HG03135 (cell line): ENCODE measurements around the gene PPP1R14B.

Source experiments
- ATAC-seq: cut with Tn5 transposase; IDR thresholded peaks from one replicate; pipeline ENCODE4 v1.9.1; 2021; ENCODE audit warnings: mild to moderate bottlenecking, moderate library complexity; ENCODE audit not compliant: unreplicated experiment

PPP1R14B gene

DNA sequence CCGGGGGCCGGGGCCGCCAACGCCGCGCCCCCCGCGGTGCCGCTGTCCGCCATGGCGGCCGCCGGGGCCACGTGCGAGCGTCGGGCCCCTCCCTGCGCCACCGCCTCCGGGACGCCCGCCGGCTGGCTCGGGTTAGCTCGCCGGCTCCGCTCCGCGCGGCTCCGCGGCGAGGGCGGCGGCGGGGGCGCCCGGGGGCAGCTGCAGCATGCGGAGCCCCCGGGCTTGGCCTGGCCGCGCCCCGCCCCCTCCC is 197 bp downstream of the PPP1R14B start:
- ATAC-seq = peak; percentile 11

GRCh38 chr11:64245797-64246620 is 734 bp downstream of the PPP1R14B start:
- ATAC-seq = no peak

- no peak for ATAC-seq
These were observed 1.3 kb downstream of the PPP1R14B start for GRCh38 chr11:64245401-64245796.

- no peak for ATAC-seq
These were observed 1.8 kb downstream of the PPP1R14B start for GRCh38 chr11:64244966-64245365.

GRCh38 chr11:64244107-64244506 is 2.6 kb downstream of the PPP1R14B start:
- ATAC-seq = no peak

DNA sequence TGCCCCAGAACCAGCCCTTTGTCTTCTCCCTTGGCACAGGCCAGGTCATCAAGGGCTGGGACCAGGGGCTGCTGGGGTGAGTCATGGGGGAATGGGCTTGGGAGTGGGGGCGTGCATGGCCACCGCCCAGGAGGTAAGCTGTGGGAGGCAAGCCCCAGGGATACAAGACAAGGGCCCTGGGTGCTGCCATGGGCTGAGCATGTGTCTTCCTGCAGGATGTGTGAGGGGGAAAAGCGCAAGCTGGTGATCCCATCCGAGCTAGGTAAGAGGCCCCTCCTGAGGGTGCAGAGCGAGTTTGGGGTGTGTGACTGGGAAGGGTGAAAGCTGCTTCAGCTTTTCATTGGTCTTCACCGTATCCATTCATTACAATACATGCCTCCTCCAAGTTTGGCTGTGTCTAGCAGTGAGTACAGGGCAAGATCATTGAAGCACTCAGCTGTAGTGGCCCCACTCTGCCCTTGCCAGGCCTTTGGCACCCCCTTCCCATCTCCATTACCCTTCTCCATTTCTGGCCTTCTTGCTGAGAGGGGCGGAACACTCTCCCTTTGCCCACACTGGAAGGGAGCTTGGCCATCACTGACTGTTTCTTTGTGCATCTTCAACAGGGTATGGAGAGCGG is 3.4 kb downstream of the PPP1R14B start:
- no peak for ATAC-seq

GRCh38 chr11:64241491-64242374 is 5.0 kb downstream of the PPP1R14B start:
- peak; percentile 10 for ATAC-seq

- ATAC-seq = peak; percentile 66
These were observed 5.6 kb downstream of the PPP1R14B start for GRCh38 chr11:64241241-64241490.

- ATAC-seq = peak; percentile 45
These were observed 6.1 kb downstream of the PPP1R14B start, which contains the start of gene FKBP2 for GRCh38 chr11:64240435-64241240. Gene FKBP2 (plus strand): TSS chr11:64241095. CDS start chr11:64242388, 1,293 bp downstream.

DNA sequence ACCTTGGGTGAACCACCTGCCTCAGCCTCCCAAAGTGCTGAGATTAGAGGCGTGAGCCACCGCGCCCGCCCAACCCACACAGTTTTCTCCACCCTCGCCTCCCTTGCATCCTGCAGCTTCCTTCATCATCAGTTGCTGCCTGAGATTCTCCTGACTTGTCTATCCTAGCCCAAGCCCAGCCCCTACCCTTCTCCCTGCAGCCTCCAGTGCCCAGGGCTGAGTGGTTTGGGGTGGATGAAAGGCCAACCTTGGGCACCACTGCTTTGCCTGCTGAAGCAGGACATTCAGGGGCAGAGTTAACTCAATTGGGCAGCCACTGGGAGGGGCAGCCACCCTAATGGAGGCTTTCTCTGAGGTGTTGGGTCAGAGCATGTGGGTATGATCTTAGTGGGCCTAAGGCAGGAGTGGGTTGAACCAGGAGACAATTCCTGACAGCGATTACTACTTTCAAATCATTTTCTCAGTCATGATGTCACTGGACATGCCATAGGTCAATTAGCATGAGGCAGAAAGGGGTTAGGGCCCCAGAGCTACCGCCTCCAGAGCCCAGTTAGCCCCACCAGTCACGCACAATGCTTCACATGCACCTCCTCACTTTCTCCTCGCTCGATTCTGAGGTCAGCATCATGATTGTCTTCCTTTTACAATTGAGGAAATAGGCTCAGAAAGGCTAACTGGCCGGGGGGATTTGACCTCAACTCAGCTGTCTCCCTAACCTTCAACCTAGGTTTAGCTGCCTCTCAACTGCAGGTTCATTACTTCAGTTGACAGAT is 6.9 kb downstream of the PPP1R14B start:
- ATAC-seq = peak; percentile 11

DNA sequence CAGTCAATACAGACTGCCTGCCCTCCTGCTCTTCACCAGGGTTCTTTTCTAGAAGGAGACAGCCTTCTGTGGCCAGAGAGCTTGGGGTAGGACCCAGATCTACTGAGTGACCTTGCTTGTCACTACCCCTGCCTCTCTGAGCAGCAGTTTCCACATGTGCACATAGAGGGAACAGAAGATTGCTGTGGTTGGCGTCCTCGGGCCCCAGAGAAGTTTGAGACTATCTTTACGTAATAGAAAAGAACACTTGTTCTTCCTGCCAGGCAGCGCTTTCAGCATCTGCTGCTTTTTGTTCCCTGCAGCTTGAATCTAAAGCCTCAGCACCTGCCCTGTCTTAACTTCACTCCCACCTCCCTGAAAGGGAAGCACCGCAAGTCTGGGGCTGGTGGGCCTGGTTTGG is 7.7 kb downstream of the PPP1R14B start:
- ATAC-seq = no peak

DNA sequence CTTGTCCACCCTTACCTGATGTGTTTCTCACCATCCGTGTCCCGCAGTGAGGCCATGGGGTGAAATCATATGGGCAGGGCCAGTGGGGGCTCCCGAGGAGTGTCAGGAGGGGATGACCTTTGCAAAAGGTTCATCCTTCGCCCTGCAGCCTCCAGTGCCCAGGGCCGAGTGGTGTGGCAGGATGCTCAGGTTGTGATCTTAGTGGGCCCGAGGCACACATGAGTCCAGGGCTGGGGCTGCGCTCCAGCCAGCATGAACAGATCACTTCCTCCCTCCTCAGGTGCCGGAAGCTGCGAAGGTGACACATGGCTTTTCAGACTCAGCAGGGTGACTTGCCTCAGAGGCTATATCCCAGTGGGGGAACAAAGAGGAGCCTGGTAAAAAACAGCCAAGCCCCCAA is 8.7 kb downstream of the PPP1R14B start:
- no peak for ATAC-seq

GRCh38 chr11:64237484-64237951 is 9.2 kb downstream of the PPP1R14B start:
- no peak for ATAC-seq

DNA sequence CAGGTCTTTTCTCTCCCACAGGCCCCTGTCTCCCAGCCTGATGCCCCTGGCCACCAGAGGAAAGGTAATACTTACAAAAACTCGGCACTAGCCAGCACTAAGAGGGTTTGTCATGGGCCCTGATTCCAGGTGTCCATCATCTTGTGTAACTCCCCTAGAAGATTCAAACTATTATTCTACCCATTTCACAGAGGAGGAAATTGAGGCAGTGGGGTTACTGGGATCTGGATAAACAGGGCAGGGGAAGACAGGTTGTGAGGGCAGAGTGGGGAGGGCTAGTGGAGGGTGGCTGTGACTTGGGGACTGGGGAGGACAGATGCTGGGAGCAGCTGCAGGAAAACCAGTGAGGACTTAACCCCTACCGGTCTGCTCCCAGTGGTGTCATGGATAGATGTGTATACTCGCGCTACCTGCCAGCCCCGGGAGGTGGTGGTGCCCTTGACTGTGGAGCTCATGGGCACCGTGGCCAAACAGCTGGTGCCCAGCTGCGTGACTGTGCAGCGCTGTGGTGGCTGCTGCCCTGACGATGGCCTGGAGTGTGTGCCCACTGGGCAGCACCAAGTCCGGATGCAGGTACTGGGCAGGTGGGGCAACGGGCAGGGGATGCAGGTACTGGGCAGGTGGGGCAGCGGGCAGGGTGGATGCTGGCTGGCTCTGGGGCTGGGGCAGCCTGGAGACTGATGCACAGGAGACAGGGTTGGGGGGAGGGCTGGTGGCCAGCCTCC is 11.1 kb downstream of the PPP1R14B start:
- ATAC-seq = no peak

DNA sequence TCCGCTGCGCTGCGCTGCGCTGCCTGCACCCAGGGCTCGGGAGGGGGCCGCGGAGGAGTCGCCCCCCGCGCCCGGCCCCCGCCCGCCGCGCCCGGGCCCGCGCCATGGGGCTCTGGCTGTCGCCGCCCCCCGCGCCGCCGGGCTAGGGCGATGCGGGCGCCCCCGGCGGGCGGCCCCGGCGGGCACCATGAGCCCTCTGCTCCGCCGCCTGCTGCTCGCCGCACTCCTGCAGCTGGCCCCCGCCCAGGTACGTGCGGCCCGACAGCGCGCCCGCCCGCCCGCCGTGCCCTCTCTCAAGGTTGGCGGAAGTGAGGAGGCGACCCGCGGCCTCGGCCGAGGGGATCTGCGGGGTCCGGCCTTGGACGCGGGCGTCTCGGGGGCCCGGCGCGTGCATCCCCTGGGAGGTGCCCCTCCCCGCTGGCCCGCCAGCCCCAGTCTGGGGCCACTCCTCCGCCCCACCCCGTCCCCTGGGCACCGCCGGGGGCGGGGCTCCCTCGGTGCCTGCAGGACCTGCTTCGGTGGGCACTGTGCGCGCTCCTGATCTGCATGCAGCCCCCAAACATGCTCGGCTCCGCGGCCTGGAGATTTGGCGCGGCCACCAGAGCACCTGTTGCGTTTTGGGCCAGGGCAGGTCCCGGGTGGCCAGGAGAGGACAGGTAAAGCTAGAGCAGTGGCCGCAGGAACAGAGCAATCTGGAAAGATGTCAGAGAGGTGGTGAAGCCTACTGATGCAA is 11.9 kb downstream of the PPP1R14B start:
- ATAC-seq = no peak

DNA sequence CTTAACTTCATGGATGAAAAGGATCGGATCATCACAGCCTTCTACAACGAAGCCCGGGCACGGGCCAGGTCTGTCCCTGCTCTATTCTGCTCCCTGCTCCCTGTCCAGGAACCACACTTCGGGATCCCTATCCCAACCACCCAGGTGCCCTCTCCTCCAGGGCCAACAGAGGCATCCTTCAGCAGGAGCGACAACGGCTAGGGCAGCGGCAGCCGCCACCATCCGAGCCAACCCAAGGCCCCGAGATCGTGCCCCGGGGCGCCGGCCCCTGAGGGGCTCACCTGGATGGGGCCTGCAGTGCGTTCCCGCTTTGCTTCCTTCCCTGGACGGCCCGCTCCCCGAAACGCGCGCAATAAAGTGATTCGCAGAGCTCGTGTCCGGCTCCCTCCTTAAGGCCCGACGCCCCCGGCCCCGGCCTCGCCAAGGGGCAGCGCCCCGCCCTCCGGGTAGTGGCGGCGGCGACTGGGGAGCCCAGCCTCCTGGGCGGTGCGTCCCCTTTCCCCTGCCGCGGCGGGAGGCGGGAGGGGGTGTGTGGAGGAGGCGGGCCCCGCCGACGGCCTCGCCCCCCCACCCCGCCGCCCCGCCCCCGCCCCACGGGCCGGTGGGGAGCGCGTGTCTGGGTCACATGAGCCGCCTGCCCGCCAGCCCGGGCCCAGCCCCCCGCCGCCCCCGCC is 12.7 kb downstream of the PPP1R14B start, which contains the start of gene VEGFB:
TSS of gene VEGFB (plus strand) at position 672 of the 674 bp plus-strand sequence. CDS start 250 bp downstream, outside the sequence.
- peak; percentile 38 for ATAC-seq

GRCh38 chr11:64232967-64233315 is 13.8 kb downstream of the PPP1R14B start:
- no peak for ATAC-seq
